Measurements from ENCODE around the gene SCARF2. TPM values are rescaled to one million over a fixed set of nuclear protein-coding genes. Genes with fewer than 3 reads are reported as not detected.

Gene SCARF2
- total RNA-seq, 1 donor from 2014 or later, result 88.8 TPM

DNA sequence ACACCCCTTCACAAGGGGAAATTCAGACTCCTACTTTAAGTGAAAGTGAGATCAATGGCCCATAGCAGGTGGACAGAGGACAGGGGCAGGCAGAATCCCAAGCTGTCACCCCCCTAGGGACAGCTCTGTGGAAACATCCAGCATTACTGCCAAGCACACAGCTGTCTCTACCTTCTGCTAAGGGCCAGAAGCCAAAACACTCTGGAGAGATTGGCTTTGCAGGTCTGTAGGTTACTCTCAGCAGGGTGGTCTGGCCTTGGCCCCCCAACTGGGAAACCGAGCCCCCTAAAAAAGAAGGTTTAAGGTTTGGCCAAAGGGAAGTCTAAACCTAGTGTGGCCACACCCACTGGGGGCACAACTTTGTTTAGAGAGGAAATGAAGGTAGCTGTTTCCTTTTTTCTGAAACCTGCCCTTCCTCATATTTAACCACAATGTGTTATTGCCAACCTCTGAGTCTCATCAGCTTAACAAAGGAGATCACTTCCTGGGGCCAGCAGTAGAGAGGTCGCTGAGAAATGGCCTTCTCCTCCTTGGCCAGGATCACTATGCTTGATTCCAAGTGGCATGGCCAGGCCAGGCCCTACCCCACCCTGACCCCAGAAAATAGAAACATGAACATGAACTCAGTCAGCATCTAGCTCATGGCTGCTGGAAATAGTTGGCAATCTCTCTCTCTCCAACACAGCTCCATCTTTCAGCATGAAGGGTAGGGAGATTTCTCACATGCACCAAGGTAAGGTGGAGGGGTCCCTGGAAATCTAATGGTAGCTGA is 25.9 kb upstream of the SCARF2 start:
- H3K27ac Mint-ChIP-seq (ENCODE audit: unreplicated experiment), result no peak overlapping the region
- peaks cover 16% of the 10 kb centered on the region for H3K4me1 Mint-ChIP-seq (ENCODE audit: low read depth)
- H3K27me3 Mint-ChIP-seq (ENCODE audit: low read depth), result no peaks in the 10 kb centered on the region
- H3K4me3 Mint-ChIP-seq (ENCODE audit: unreplicated experiment), result no peak overlapping the region
- peaks cover 13% of the 10 kb centered on the region for H3K36me3 Mint-ChIP-seq (ENCODE audit: low read depth)
- no peaks in the 10 kb centered on the region for H3K9me3 Mint-ChIP-seq (ENCODE audit: low read depth)
- DNase-seq (ENCODE audit: low spot score), result peak; percentile 21
- TF ChIP-seq CTCF (IDR thresholded peaks at IDR 0.05), result no peak

DNA sequence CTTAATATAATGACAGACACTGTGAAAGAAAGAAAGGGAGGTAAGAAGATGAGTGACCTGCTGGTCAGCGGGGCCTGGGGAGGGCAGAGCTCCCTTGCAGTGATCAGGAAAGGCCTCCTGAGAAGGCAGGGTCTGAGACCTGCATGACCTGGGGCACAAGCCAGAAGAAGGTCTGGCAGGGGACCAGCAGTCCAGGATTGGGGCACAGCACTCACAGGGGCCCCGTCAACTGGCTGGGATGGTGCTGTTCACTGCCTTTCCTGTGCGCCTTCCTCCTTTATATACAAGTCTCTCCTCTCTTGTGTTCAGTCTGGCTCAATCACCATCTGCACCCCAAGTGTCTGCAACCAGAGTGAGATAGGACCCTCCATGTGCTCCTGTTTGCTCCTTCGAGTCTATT is 22.2 kb upstream of the SCARF2 start:
- Mint-ChIP-seq H3K27ac (ENCODE audit: unreplicated experiment) (no peak overlapping the region), H3K4me1 (ENCODE audit: low read depth) (peaks cover 27% of the 10 kb centered on the region), H3K4me3 (ENCODE audit: unreplicated experiment) (no peak overlapping the region), H3K27me3 (ENCODE audit: low read depth) (no peaks in the 10 kb centered on the region), H3K9me3 (ENCODE audit: low read depth) (no peaks in the 10 kb centered on the region), H3K36me3 (ENCODE audit: low read depth) (peaks cover 21% of the 10 kb centered on the region)
- TF ChIP-seq CTCF (IDR thresholded peaks at IDR 0.05), result no peak
- DNase-seq (ENCODE audit: low spot score), result peak; percentile 64

- no peak for TF ChIP-seq CTCF (IDR thresholded peaks at IDR 0.05)
- Mint-ChIP-seq H3K4me1 (ENCODE audit: low read depth) (peaks cover 30% of the 10 kb centered on the region), H3K27me3 (ENCODE audit: low read depth) (no peaks in the 10 kb centered on the region), H3K4me3 (ENCODE audit: unreplicated experiment) (no peak overlapping the region), H3K27ac (ENCODE audit: unreplicated experiment) (no peak overlapping the region), H3K36me3 (ENCODE audit: low read depth) (peaks cover 19% of the 10 kb centered on the region), H3K9me3 (ENCODE audit: low read depth) (no peaks in the 10 kb centered on the region)
- peak; percentile 42 for DNase-seq (ENCODE audit: low spot score)
Measured at GRCh38 chr22:20459152-20459542, 21.5 kb upstream of the SCARF2 start.

GRCh38 chr22:20458530-20459151 is 21.0 kb upstream of the SCARF2 start:
- Mint-ChIP-seq H3K27ac (ENCODE audit: unreplicated experiment) (peak overlapping the region; percentile 36), H3K9me3 (ENCODE audit: low read depth) (no peaks in the 10 kb centered on the region), H3K27me3 (ENCODE audit: low read depth) (no peaks in the 10 kb centered on the region), H3K36me3 (ENCODE audit: low read depth) (peaks cover 18% of the 10 kb centered on the region), H3K4me1 (ENCODE audit: low read depth) (peaks cover 30% of the 10 kb centered on the region), H3K4me3 (ENCODE audit: unreplicated experiment) (no peak overlapping the region)
- peak; percentile 63 for DNase-seq (ENCODE audit: low spot score)
- TF ChIP-seq CTCF (IDR thresholded peaks at IDR 0.05), result no peak

GRCh38 chr22:20457506-20458240 is 20.0 kb upstream of the SCARF2 start:
- Mint-ChIP-seq H3K9me3 (ENCODE audit: low read depth) (no peaks in the 10 kb centered on the region), H3K4me3 (ENCODE audit: unreplicated experiment) (no peak overlapping the region)

More at GRCh38 chr22:20457506-20458240, 20.0 kb upstream of the SCARF2 start:
- DNase-seq (ENCODE audit: low spot score), result peak; percentile 87
- TF ChIP-seq CTCF (IDR thresholded peaks at IDR 0.05), result no peak
- H3K27me3 Mint-ChIP-seq (ENCODE audit: low read depth), result no peaks in the 10 kb centered on the region
- no peak overlapping the region for H3K27ac Mint-ChIP-seq (ENCODE audit: unreplicated experiment)
- peaks cover 20% of the 10 kb centered on the region for H3K36me3 Mint-ChIP-seq (ENCODE audit: low read depth)
- peaks cover 30% of the 10 kb centered on the region for H3K4me1 Mint-ChIP-seq (ENCODE audit: low read depth)

All from chondrocyte (in vitro differentiated cells).